GM19455 (cell line): ENCODE data around the gene CCNB1.
A peak's percentile ranks its signal among the peaks of the same experiment; 100 is the strongest.
"Not testable (repeated sequence)": the region's sequence is repeated elsewhere in the genome, so short reads cannot be mapped to it uniquely, and the experiment has no call there.

Experiments used
- ATAC-seq: cut with Tn5 transposase; IDR thresholded peaks from one replicate; pipeline ENCODE4 v1.9.1; 2021; ENCODE audit not compliant: unreplicated experiment

The CCNB1 gene

DNA sequence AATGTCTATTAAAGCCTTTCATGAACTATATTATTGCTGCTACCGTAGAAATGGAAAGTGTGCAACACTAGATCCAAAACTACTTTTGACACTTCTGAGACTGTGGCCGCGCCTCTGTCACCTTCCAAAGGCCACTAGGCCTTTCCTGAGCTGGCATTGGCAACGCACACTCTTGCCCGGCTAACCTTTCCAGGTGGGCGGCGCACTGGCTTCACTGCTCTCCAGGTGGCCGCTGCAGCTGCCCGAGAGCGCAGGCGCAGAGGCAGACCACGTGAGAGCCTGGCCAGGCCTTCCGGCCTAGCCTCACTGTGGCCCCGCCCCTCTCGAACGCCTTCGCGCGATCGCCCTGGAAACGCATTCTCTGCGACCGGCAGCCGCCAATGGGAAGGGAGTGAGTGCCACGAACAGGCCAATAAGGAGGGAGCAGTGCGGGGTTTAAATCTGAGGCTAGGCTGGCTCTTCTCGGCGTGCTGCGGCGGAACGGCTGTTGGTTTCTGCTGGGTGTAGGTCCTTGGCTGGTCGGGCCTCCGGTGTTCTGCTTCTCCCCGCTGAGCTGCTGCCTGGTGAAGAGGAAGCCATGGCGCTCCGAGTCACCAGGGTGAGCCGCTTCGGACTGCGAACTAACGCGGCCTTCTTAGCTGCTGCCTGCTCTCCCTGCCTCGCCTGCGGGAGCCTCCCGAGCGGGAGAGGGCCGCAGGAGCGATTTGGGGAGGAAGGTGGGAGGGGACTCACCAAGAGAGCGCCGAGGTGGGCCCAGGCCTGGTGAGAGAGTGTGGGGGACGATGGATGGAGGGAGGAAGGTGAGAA is at the start of gene CCNB1:
CCNB1 (plus strand) TSS at position 465 of the 807 bp plus-strand sequence; CDS start at position 578, 113 bp downstream.
- ATAC-seq = peak; percentile 99

DNA sequence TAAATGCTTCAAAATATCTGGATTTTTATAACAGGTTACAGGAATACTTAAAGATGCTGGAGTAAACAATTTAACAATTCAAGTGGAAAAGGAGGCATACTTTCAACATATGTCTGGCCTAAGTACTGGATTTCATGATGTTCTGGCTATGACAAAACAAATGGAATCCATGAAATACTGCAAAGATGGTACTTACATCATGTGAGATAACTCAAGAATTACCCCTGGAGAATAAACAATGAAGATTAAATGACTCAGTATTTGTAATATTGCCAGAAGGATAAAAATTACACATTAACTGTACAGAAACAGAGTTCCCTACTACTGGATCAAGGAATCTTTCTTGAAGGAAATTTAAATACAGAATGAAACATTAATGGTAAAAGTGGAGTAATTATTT is 37.5 kb upstream of the CCNB1 start:
- ATAC-seq = no peak

DNA sequence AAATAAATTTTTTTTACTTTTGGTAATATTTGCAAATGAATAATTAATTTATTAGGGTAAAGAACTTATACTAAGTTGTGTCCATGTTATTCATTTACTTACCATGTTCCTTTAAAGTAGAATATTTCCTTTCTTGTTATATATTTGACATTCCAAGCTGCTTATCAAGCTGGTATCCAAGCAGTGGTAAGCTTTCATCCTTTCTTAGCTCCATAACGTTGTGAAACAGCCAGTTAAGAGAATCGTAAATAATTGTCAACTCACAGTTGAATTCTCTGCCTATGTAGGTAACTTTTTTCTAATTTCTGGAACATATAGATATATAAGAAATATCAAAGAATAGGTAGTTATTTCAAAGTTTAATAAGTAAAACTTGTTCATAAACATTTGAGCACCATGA is 36.7 kb upstream of the CCNB1 start:
- no peak for ATAC-seq

DNA sequence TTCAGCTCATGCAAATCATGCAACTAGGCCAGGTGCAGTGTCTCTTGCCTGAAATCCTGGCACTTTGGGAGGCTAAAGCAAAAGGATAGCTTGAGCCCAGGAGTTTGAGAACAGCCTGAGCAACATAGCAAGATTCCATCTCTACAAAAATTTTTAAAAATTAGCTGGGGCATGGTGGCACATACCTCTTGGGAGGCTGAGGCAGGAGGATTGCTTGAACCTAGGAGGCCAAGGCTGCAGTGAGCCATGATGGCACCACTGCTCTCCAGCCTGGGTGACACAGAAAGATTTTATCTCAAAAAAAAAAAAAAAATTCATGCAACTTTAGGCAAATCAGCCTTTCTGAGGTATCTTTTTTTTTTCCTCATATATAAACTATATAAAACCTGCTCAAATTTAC is 35.6 kb upstream of the CCNB1 start:
- no peak for ATAC-seq

DNA sequence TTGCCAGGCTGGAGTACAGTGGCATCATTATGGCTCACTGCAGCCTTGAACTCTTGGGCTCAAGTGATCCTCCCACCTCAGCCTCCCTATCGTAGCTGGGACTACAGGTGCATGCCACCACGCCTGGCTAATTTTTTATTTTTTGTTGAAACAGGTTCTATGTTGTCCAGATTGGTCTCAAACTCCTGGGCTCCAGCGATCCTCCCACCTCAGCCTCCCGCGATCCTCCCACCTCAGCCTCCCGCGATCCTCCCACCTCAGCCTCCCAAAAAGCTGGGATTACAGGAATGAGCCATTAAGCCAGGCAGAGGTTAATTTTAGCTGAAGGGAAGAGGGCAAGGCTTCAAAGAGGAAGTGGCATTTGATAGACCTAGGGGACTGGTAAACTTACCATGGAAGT is 32.8 kb upstream of the CCNB1 start:
- no peak for ATAC-seq

DNA sequence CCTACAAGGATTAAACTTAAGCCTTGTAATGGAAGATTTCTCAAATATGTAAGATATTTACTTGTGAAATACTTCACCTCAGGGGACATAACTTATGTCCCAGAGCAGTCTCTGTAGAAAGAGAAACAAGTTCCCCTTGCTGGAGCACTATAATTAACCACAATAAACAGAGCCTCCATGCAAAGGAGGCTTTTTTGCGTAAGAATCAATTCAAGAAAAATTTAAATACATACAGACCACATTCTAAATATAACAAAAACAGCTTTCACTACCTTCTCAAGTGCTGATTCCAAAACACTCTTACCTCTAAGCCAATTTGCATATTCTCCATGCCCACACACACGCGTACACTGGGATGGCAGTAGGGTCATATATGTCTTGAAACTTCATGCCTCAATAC is 30.7 kb upstream of the CCNB1 start:
- ATAC-seq = peak; percentile 92

DNA sequence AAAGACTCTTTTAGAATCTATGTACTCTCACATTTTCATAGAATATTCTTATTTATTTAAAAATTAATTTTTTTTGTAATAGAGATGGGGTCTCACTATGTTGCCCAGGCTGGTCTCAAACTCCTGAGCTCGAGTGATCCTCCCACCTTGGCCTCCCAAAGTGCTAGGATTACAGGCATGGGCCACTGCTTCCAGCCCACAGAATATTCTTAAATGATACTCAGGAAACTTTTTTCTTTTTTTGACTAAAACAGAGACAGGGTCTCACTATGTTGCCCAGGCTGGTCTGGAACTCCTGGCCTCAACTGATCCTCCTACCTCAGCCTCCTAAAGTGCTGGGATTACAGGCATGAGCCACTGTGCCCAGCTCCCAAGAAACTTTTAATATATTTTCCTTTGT is 29.7 kb upstream of the CCNB1 start:
- not testable (repeated sequence) for ATAC-seq

DNA sequence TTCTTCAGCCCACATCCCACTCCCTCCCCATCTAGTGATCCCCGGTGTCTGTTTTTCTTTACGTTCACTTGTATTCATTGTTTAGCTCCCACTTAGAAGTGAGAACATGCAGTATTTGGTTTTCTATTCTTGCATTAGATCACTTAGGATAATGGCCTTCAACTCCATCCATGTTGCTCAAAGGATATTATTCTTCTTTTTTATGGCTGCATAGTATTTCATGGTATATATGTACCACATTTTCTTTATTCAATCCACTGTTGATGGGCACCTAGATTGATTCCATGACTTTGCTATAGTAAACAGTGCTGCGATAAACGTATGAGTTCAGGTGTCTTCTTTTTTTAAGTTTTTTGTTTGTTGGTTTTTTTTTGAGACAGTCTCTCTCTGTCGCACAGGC is 29.1 kb upstream of the CCNB1 start:
- ATAC-seq = no peak

DNA sequence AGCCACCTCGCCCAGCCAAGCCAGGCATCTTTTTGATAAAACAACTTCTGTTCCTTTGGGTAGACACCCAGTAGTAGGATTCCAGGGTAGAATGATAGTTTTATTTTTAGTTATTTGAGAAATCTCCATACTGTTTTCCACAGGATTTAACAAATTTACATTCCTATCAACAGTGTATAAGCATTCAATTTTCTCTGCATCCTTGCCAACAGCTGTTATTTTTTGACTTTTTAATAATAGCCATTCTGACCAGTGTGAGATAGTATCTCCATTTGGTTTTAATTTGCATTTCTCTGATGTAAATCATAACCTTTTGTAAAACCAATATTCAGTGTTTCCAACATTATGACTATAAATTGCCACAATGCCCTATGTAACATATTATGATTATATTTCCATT is 28.2 kb upstream of the CCNB1 start:
- ATAC-seq = no peak

DNA sequence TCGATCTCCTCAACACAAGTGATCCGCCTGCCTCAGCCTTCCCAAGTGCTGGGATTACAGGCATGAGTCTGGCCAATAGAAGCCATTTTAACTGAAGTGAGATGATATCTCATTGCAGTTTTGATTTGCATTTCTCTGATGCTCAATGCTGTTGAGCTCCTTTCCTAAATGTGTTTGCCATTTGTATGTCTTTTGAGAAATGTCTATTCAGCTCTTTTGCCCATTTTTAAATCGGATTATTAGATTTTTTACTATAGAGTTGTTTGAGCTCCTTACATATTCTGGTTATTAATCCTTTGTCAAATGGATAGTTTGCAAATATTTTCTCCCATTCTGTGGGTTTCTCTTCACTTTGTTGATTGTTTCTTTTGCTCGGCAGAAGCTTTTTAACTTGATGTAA is 26.7 kb upstream of the CCNB1 start:
- not testable (repeated sequence) for ATAC-seq

DNA sequence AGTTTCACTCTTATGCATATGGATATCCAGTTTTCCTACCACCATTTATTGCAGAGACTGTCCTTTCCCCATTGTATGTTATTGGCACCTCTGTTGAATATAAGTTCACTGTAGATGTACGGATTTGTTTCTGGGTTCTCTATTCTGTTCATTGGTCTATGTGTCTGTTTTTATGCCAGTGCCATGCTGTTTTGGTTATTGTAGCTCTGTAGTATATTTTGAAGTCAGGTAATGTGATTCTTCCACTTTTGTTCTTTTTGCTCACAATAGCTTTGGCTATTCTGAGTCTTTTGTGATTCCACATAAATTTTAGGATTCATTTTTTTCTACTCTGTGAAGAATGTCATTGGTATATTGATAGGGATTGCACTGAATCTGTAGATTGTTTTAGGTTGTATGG is 26.1 kb upstream of the CCNB1 start:
- no peak for ATAC-seq

DNA sequence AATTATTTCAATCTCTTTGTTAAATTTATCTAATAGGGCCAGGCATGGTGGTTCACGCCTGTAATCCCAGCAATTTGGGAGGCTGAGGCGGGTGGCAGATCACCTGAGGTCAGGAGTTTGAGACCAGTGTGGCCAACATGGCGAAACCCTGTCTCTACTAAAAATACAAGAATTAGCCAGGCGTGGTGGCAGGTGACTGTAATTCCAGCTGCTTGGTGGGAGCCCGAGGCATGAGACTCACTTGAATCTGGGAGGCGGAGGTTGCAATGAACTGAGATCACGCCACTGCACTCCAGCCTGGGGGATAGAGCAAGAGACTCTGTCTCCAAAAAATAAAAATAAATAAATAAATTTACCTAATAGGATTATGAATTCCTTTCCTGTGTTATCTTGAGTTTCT is 18.4 kb upstream of the CCNB1 start:
- not testable (repeated sequence) for ATAC-seq

DNA sequence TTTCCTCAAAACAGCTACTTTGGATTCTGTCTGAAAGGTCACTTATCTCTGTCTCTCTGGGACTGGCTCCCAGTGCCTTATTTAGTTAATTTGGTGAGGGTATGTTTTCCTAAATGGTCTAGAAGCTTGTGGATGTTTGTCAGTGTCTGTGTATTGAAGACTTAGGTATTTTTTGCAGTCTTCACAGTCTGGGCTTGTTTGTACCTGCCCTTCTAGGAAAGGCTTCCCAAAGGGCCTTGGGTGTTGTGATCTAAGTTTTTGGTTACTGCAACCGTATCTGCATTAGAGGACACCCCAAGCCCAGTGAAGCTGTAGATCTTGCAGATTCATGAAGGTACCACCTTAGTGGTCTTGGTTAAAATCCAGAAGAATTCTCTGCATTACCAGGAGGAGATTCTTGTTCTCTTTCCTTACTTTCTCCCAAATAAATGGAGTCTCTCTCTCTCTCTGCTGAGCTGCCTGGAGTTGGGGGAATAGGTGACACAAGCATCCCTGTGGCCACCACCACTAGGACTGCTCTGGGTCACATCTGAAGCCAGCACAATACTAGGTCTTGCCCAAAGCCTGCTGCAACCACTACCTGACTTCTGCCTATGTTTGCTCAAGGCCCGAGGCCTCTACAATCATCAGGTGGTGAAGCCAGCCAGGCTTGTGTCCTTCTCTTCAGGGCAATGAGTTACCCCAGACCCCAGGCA is 17.8 kb upstream of the CCNB1 start:
- no peak for ATAC-seq

DNA sequence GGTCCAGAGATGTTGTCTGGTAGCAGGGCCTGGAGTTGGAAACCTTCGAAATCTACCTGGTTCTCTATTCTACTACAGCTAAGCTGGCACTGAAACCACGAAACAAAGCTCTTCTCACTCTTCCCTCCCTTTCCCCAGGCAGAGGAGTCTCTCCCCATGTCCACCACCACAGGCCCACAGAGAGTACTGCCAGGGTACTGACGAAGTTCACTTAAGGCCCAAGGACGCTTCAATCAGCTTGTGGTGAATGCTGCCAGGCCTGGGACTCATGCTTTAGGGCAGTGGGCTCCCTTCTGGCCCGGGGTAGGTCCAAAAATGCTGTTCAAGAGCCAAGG is 17.3 kb upstream of the CCNB1 start:
- no peak for ATAC-seq

DNA sequence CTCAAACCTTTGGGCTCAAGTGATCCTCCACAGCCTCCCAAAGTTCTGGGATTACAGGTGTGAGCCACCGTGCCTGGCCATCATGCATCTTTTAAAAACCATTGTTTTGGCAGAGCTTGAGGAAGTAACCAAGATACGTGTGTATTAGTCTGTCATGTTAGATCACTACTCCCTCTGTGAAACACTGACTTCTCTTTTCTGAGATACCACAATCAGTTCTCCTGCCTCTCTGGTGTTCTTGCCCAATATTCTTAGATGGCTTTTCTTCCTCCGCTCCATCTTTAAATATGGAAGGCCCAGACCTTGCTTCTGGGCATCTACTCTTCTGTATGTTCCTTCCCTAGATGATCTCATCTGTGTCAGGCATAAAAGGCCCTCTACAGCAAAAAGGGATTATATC is 14.2 kb upstream of the CCNB1 start:
- ATAC-seq = no peak

DNA sequence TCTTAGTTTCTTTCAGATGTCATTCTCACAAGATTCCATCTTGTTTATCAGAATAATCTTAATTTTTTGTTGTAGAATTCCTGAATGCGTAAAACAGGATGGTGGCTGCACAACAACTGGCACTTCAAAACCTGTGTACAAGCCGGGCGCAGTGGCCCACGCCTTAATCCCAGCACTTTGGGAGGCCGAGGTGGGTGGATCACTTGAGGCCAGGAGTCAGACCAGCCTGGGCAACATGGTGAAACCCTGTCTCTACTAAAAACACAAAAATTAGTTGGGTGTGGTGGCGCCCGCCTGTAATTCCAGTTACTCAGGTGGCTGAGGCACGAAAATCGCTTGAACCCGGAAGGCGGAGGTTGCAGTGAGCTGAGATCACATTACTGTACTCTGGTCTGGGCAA is 10.5 kb upstream of the CCNB1 start:
- ATAC-seq = no peak

DNA sequence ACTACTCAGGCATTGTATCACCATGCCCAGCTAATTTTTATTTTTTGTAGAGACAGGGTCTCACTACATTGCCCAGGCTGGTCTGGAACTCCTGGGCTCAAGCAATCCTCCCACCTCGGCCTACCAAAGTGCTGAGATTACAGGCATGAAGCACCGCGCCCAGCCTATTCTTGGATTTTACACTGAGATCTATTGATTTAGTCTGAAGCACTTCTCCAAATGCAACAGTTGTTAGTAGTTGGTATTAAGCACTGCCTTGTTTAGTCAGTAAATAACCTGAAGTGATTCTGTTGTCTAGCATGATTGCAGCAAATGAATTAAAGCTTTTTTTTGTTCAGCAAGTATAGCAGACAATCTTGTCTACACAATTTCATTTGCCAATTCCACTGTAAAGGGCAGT is 8.9 kb upstream of the CCNB1 start:
- no peak for ATAC-seq

DNA sequence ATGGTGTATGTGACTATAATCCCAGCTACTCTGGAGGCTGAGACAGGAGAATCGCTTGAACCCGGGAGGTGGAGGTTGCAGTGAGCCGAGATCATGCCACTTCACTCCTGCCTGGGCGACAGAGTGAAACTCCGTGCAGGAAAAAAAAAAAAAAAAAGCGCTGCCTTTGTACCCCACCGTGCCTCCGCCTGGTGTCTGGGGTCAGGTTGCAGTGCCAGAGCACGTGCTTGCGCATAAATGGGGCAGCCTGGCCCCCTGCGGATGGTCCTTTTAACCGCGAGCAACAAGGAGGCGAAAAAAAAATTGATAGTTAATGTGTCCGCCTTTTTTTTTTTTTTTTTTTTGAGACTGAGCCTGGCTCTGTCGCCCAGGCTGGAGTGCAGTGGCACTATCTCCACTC is 6.3 kb upstream of the CCNB1 start:
- no peak for ATAC-seq

DNA sequence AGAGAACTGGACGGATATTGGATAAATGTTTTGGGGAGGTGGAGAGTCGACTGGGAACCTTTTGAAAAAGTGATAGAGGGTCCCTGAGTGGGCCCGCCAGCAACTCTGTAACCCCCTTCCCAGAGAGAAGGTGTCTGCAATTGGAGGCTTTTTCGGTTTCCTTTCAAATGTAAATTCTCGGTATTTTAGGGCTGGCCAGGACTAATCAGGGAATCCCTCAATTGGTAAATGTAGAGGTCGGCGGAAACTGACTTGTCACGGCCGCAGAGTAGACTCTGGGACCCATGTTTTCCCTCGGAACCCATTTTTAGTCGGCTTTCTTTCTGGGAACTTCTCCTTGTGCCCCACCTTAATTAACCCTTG is 524 bp downstream of the CCNB1 start:
- no peak for ATAC-seq

DNA sequence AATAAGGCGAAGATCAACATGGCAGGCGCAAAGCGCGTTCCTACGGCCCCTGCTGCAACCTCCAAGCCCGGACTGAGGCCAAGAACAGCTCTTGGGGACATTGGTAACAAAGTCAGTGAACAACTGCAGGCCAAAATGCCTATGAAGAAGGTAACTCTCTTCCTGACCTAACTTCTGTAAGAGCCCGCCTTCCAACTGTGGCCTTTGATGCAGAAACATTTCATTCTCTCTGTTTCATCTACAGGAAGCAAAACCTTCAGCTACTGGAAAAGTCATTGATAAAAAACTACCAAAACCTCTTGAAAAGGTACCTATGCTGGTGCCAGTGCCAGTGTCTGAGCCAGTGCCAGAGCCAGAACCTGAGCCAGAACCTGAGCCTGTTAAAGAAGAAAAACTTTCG is 979 bp downstream of the CCNB1 start:
- ATAC-seq = no peak

DNA sequence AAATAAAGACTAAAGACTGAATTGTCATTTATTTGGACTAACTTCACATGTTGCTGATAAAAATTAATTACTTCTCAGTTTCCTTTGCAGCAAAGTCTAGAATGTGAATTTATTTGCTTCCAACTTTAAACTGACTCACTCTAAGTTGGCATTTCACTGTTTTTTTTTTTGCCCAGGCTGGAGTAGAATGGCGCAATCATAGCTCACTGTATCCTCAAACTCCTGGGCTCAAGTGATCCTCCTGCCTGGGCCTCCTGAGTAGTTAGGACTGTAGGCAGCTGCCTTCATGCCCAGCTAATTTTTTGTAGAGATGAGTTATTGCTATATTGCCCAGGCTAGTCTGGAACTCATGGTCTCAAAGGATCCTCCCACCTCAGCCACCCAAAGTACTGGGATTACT is 3.5 kb downstream of the CCNB1 start:
- ATAC-seq = no peak

DNA sequence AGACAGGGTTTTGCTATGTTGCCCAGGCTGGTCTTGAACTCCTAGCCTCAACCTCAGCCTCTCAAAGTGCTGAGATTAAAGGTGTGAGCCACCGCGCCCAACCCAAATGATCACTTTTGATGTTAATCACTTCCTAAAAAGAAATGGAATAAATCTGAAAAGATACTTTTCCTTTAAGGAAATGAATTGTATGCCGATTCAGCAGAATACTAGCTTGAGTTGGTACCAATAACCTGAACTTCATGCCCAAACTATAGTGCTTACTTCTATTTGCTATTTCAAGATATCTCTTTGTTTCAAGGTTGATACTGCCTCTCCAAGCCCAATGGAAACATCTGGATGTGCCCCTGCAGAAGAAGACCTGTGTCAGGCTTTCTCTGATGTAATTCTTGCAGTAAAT is 4.0 kb downstream of the CCNB1 start:
- no peak for ATAC-seq
